ENCODE measurements around the gene TNFRSF8. TPM values are rescaled to one million over a fixed set of nuclear protein-coding genes. Genes with fewer than 3 reads are reported as not detected.

TNFRSF8 gene
- total and polyA plus RNA-seq, 2 of the 4 experiments (the other 2 are of a cell fraction) = under 0.01 to 0.31 TPM

- Histone ChIP-seq H2BK120ac (ENCODE audit: low read depth, low read length) (no peak overlapping the region), H3K9me1 (ENCODE audit: insufficient read depth, low read length) (peaks cover 11% of the 10 kb centered on the region), H4K8ac (ENCODE audit: low read depth in 2 of 2, low read length in 2 of 2) (no peak overlapping the region), H3K9me3 (ENCODE audit: control insufficient read depth, insufficient read depth, low read length) (no peaks in the 10 kb centered on the region), H3K27me3 (ENCODE audit: control insufficient read depth, insufficient read depth, low read length) (no peaks in the 10 kb centered on the region), H4K20me1 (ENCODE audit: insufficient read depth, low read length) (no peaks in the 10 kb centered on the region), H3K36me3 (ENCODE audit: control insufficient read depth, insufficient read depth, low read length) (no peaks in the 10 kb centered on the region), H3K27ac (ENCODE audit: insufficient read depth, low read length) (no peak overlapping the region), H2AK5ac (ENCODE audit: low read depth, low read length) (no peak overlapping the region), H3K4ac (ENCODE audit: low read depth, low read length) (no peak overlapping the region), H2AFZ (replicated peaks; ENCODE audit: low read length, poor library complexity) (peak overlapping the region; percentile 33), H2AK9ac (replicated peaks; ENCODE audit: low read depth, low read length, poor library complexity) (no peak overlapping the region), H3K4me1 (ENCODE audit: control insufficient read depth, insufficient read depth, low read length) (peaks cover 10% of the 10 kb centered on the region), H3K79me1 (ENCODE audit: low read depth in 1 of 2, low read length in 2 of 2) (no peaks in the 10 kb centered on the region), H3K14ac (replicated peaks; ENCODE audit: low read depth, low read length) (no peak overlapping the region), H3K56ac (ENCODE audit: extremely low read depth, insufficient read depth, low read length) (no peak overlapping the region), H2BK15ac (ENCODE audit: low read depth, low read length) (no peak overlapping the region), H3K9ac (ENCODE audit: low read depth, low read length) (no peak overlapping the region), H2BK20ac (ENCODE audit: low read depth, low read length) (no peak overlapping the region), H3K4me3 (ENCODE audit: insufficient read depth, low read depth, low read length) (no peak overlapping the region), H3K4me2 (ENCODE audit: low read depth, low read length) (no peak overlapping the region), H4K91ac (ENCODE audit: insufficient read depth, low read depth, low read length) (0 out of 2 replicates have a peak overlapping the region, but pooled peaks have one; percentile 9), H3K23ac (ENCODE audit: low read depth, low read length) (no peak overlapping the region), H4K5ac (ENCODE audit: low read depth, low read length) (no peak overlapping the region), H2BK5ac (ENCODE audit: low read depth, low read length, poor library complexity, severe bottlenecking) (no peak overlapping the region), H3K18ac (ENCODE audit: low read depth, low read length) (no peak overlapping the region)
- WGBS, 2 experiments (ENCODE audit: extremely low coverage in 2 of 2, insufficient read length in 1 of 2) = 67% methylated on average over 8 of the region's 21 CpGs; no CpG with 5 or more reads in 1 of the 2 experiments
- dilution Hi-C loops (cut with HindIII; ENCODE audit: low sequenced_read_pairs, unreplicated experiment) = no loop called here
- ChIA-PET POLR2A (ENCODE audit: unreplicated experiment) (no interaction called here), CTCF (no interaction called here)
- no TSS peak for BruUV-seq (replicated peaks)
- intact Hi-C loops (cut with micrococcal nuclease) = no loop called here
- no peak for ATAC-seq (ENCODE audit: low read depth)
- TF ChIP-seq RAD21 (IDR thresholded peaks at IDR 0.05; ENCODE audit: low read length) (no peak), BHLHE40 (IDR thresholded peaks at IDR 0.05; ENCODE audit: low read depth, low read length) (no peak), POLR2A (IDR thresholded peaks at IDR 0.05; ENCODE audit: low read depth, low read length) (no peak), MAZ (IDR thresholded peaks at IDR 0.05; ENCODE audit: borderline replicate concordance, low read depth, low read length) (no peak), ELK1 (IDR thresholded peaks at IDR 0.05; ENCODE audit: borderline replicate concordance, low read depth, low read length) (no peak)
- no peak for DNase-seq
- in situ Hi-C loops (cut with MboI; ENCODE audit: low sequenced_read_pairs) = no loop called here
Observed at GRCh38 chr1:12141163-12141850, 78.2 kb downstream of the TNFRSF8 start.

All from IMR-90 (cell line).